HepG2 (cell line): ENCODE results near the gene CCDC9B. TPM values are rescaled to one million over a fixed set of nuclear protein-coding genes. Genes with fewer than 3 reads are reported as not detected.

Source experiments
- AKAP8 ChIP-seq: sonication (generic); formaldehyde crosslinking; IDR thresholded peaks from 2 replicates; pipeline ENCODE4 v1.5.1; 2020; ENCODE audit warnings: mild to moderate bottlenecking, missing genetic modification reagents
- CREM ChIP-seq, 2 experiments: sonication (generic) in 1 of 2; formaldehyde crosslinking in 1 of 2; IDR thresholded peaks; 2 replicates each; pipeline versions ENCODE4 v1.4.0 to v1.6.1; 2016 to 2020; ENCODE audit warnings: antibody characterized with exemption in 1 of 2, mild to moderate bottlenecking in 1 of 2, missing genetic modification reagents in 1 of 2
- CTCF ChIP-seq: sonication (generic); formaldehyde crosslinking; IDR thresholded peaks from 2 replicates; pipeline ENCODE4 v1.5.0; 2020; ENCODE audit warnings: mild to moderate bottlenecking, missing genetic modification reagents, moderate library complexity
- E2F1 ChIP-seq: sonication (generic); formaldehyde crosslinking; IDR thresholded peaks from 2 replicates; pipeline ENCODE4 v1.5.0; 2020; ENCODE audit warnings: missing genetic modification reagents
- FOSL1 ChIP-seq: sonication (generic); formaldehyde crosslinking; IDR thresholded peaks from 2 replicates; pipeline ENCODE4 v1.9.0; 2021; ENCODE audit warnings: missing genetic modification reagents, borderline replicate concordance
- HHEX ChIP-seq: IDR thresholded peaks from 2 replicates; pipeline ENCODE4 v1.6.1; 2016; ENCODE audit warnings: control low read depth
- HOXD1 ChIP-seq: sonication (generic); formaldehyde crosslinking; IDR thresholded peaks from 2 replicates; pipeline ENCODE4 v1.5.0; 2020; ENCODE audit warnings: missing genetic modification reagents
- IKZF5 ChIP-seq: IDR thresholded peaks from 2 replicates; pipeline ENCODE4 v1.6.1; 2018; ENCODE audit warnings: missing genetic modification reagents, mild to moderate bottlenecking, missing compliant biosample characterization
- ISX ChIP-seq: sonication (generic); formaldehyde crosslinking; conservative IDR thresholded peaks from 2 replicates; pipeline ENCODE4 v1.5.0; 2020; ENCODE audit warnings: missing genetic modification reagents
- JARID2 ChIP-seq: sonication (generic); formaldehyde crosslinking; IDR thresholded peaks from 2 replicates; pipeline ENCODE4 v1.8.1; 2023; ENCODE audit warnings: missing genetic modification reagents, inconsistent platforms; ENCODE audit not compliant: insufficient replicate concordance
- MLXIP ChIP-seq: sonication (generic); formaldehyde crosslinking; IDR thresholded peaks from 2 replicates; pipeline ENCODE4 v1.9.0; 2021; ENCODE audit warnings: missing genetic modification reagents, borderline replicate concordance
- RFX5 ChIP-seq: IDR thresholded peaks from 2 replicates; pipeline ENCODE4 v1.6.1; 2011; ENCODE audit warnings: low read depth, low read length, improper control_type of control experiment
- SKI ChIP-seq: fragments of 450-650 bp; IDR thresholded peaks from one replicate; pipeline ENCODE4 v1.6.1; 2018; ENCODE audit warnings: mild to moderate bottlenecking; ENCODE audit not compliant: partially characterized antibody
- SRSF1 ChIP-seq: fragments of 200-400 bp; formaldehyde crosslinking; optimal IDR thresholded peaks from 2 replicates; pipeline ENCODE3; 2017; ENCODE audit warnings: mild to moderate bottlenecking, low read depth, low read length, moderate library complexity
- TEF ChIP-seq: sonication (generic); formaldehyde crosslinking; IDR thresholded peaks from 2 replicates; pipeline ENCODE4 v1.5.0; 2020; ENCODE audit warnings: missing genetic modification reagents
- ZGPAT ChIP-seq: IDR thresholded peaks from 2 replicates; pipeline ENCODE4 v1.6.1; 2016; ENCODE audit warnings: mild to moderate bottlenecking
- ZNF576 ChIP-seq: sonication (generic); formaldehyde crosslinking; IDR thresholded peaks from 2 replicates; pipeline ENCODE4 v1.4.0; 2020; ENCODE audit warnings: mild to moderate bottlenecking, missing genetic modification reagents
- ZNF672 ChIP-seq: sonication (generic); formaldehyde crosslinking; IDR thresholded peaks from 2 replicates; pipeline ENCODE4 v1.8.1; 2022; ENCODE audit warnings: missing genetic modification reagents
- ZNF879 ChIP-seq: sonication (generic); formaldehyde crosslinking; IDR thresholded peaks from 2 replicates; pipeline ENCODE4 v1.8.1; 2023; ENCODE audit warnings: missing genetic modification reagents
- polyA plus RNA-seq, 8 experiments: library from polyadenylated mRNA; depleted of rRNA in 3 of 8; stranded (reverse) in 7 of 8; unstranded in 1 of 8; fragments of >200 nt; fragmentation: Illumina TruSeq in 4 of 8; extraction: Trizol in 4 of 8; gene quantifications; 2 replicates each; pipeline versions ENCODE4 v1.2.1 to v1.2.3, GENCODE V29; 2011 to 2016; ENCODE audit warnings: low read depth in 4 of 8, missing spikeins in 1 of 8, mixed read lengths in 1 of 8; ENCODE audit not compliant: insufficient read depth in 1 of 8
- total RNA-seq, 5 experiments: library from RNA; depleted of rRNA; stranded (reverse); fragments of >200 nt; fragmentation: Illumina TruSeq; extraction: Trizol; gene quantifications; 2 replicates each; pipeline ENCODE4 v1.2.3, GENCODE V29; 2016; ENCODE audit warnings: low read depth in 1 of 5

The CCDC9B gene
- total and polyA plus RNA-seq, 2 of the 13 experiments (the other 11 are each of a cell fraction or from before 2014, with no cell fraction given): 0.98 to 1.6 TPM

GRCh38 chr15:40367686-40368611 lies 27.2 kb upstream of the CCDC9B start (continued):
- TF ChIP-seq CTCF (CRISPR knock-in tag): peak; percentile 88
- TF ChIP-seq ZNF879 (CRISPR knock-in tag): peak; percentile 95
- peak; percentile 97 for TF ChIP-seq ISX (CRISPR knock-in tag)
- peak; percentile 91 for TF ChIP-seq ZNF672 (CRISPR knock-in tag)
- peak; percentile 92 for TF ChIP-seq JARID2 (CRISPR knock-in tag)
- peak; percentile 67 for TF ChIP-seq FOSL1 (CRISPR knock-in tag)
- peak; percentile 93 for TF ChIP-seq TEF (CRISPR knock-in tag)
- no peak for TF ChIP-seq ZNF576
- peak; percentile 72; the same call in 1 of the 2 replicates for TF ChIP-seq AKAP8 (CRISPR knock-in tag)
- TF ChIP-seq CREM (IDR thresholded peaks at IDR 0.05): no peak
- TF ChIP-seq CREM (CRISPR knock-in tag; IDR thresholded peaks at IDR 0.05): no peak
- TF ChIP-seq MLXIP: 0 out of 2 replicates have a peak, but pooled peaks have one; percentile 79
- TF ChIP-seq SKI: peak; percentile 68
- TF ChIP-seq E2F1 (CRISPR knock-in tag): peak; percentile 85
- TF ChIP-seq RFX5: no peak
- TF ChIP-seq IKZF5: peak; percentile 74
- TF ChIP-seq SRSF1: peak; percentile 49
- peak; percentile 96 for TF ChIP-seq ZGPAT (CRISPR knock-in tag)
- no peak for TF ChIP-seq HHEX (CRISPR knock-in tag)
- TF ChIP-seq HOXD1 (CRISPR knock-in tag): peak; percentile 93
